ENCODE measurements around the gene PDK2. TPM values are rescaled to one million over a fixed set of nuclear protein-coding genes. Genes with fewer than 3 reads are reported as not detected.
A peak's percentile ranks its signal among the peaks of the same experiment; 100 is the strongest.

The PDK2 gene
- total RNA-seq, 1 experiment from 2014 or later, result 20.4 TPM

DNA sequence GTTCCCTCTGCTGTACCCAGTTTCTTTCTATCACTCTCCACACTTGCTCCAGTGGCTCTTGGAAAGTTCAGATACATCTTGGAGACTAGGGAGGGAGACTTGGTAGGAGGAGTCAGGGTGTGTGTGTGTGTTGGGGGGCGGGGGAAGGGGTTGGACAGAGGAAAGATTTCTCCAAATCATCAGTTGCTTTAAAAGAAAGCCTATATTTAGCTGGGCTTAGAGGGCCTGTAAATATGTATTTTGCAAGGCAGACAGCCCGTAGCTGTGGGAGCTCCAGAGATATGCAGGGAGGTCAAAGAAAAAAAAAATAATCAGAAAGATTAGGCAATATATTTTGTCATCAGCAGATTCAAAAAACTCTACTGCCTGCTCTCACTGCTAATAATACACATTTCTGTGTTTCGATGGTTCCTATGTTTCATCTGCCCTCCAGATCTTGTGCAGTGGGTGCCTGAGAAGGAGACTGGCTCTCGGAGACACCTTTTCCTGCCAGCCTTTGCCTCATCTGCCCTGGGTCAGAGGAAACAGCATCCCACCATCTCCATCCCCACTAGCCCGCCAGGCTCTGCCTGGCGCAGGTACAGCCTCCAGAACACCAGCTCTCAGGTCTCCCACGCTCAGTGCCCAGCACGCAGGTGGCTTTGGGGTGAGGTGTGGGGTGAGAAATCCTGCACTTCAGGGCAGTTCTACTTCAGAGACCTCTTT, 60.1 kb downstream of the PDK2 start:
- intact Hi-C loops (cut with micrococcal nuclease; ENCODE audit: unreplicated experiment), result no loop called here
- no peaks in the 10 kb centered on the region for H3K27me3 ChIP-seq (replicated peaks; ENCODE audit: insufficient read depth, low read depth, low read length, poor library complexity)
- H3K27ac ChIP-seq (ENCODE audit: low read depth, low read length, poor library complexity, severe bottlenecking), result no peak overlapping the region
- TF ChIP-seq EZH2 (IDR thresholded peaks at IDR 0.05; ENCODE audit: borderline replicate concordance, low read depth, low read length, poor library complexity, severe bottlenecking), result no peak
- TF ChIP-seq, protein P1, sequence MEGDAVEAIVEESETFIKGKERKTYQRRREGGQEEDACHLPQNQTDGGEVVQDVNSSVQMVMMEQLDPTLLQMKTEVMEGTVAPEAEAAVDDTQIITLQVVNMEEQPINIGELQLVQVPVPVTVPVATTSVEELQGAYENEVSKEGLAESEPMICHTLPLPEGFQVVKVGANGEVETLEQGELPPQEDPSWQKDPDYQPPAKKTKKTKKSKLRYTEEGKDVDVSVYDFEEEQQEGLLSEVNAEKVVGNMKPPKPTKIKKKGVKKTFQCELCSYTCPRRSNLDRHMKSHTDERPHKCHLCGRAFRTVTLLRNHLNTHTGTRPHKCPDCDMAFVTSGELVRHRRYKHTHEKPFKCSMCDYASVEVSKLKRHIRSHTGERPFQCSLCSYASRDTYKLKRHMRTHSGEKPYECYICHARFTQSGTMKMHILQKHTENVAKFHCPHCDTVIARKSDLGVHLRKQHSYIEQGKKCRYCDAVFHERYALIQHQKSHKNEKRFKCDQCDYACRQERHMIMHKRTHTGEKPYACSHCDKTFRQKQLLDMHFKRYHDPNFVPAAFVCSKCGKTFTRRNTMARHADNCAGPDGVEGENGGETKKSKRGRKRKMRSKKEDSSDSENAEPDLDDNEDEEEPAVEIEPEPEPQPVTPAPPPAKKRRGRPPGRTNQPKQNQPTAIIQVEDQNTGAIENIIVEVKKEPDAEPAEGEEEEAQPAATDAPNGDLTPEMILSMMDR (conservative IDR thresholded peaks at IDR 0.05; ENCODE audit: low read depth, low read length), result no peak
- H3K36me3 ChIP-seq (ENCODE audit: insufficient read depth, low read length, poor library complexity, severe bottlenecking), result no peaks in the 10 kb centered on the region
- H3K9me3 ChIP-seq (ENCODE audit: low read depth, low read length, poor library complexity, severe bottlenecking), result no peaks in the 10 kb centered on the region
- DNase-seq (ENCODE audit: low spot score), result no peak
- no peak overlapping the region for H3K4me3 ChIP-seq (ENCODE audit: low read depth, low read length, poor library complexity, severe bottlenecking)
- ChIA-PET CTCF (no interaction called here), POLR2A (ENCODE audit: low non-redundant PET) (no interaction called here)
- peaks cover 18% of the 10 kb centered on the region for H3K4me1 ChIP-seq (ENCODE audit: insufficient read depth, low read length, poor library complexity, severe bottlenecking)
- BruUV-seq (replicated peaks), result no TSS peak

DNA sequence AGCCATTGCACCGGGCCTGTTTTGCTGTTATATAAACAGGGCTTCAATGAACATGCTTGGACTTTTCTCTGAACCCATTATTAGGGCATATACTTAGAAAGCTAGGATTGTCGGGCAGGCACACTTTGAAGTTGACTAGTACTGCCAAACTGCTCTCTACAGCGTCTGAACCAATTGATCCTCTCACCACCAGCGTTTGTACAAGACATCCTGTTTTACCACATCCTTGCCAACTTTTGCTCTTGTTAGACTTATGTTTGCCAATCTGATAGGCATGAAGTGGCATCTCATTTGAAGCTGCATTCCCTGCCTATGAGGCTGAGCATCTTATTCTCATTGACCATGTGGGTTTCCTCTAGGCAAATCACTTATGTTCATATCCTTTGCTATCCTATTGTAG, 62.7 kb downstream of the PDK2 start:
- no TSS peak for BruUV-seq (replicated peaks)
- Histone ChIP-seq H3K36me3 (ENCODE audit: insufficient read depth, low read length, poor library complexity, severe bottlenecking) (no peaks in the 10 kb centered on the region), H3K27ac (ENCODE audit: low read depth, low read length, poor library complexity, severe bottlenecking) (no peak overlapping the region), H3K4me1 (ENCODE audit: insufficient read depth, low read length, poor library complexity, severe bottlenecking) (peaks cover 15% of the 10 kb centered on the region), H3K4me3 (ENCODE audit: low read depth, low read length, poor library complexity, severe bottlenecking) (no peak overlapping the region), H3K9me3 (ENCODE audit: low read depth, low read length, poor library complexity, severe bottlenecking) (no peaks in the 10 kb centered on the region), H3K27me3 (replicated peaks; ENCODE audit: insufficient read depth, low read depth, low read length, poor library complexity) (no peaks in the 10 kb centered on the region)
- ChIA-PET POLR2A (ENCODE audit: low non-redundant PET) (no interaction called here), CTCF (no interaction called here)
- intact Hi-C loops (cut with micrococcal nuclease; ENCODE audit: unreplicated experiment), result no loop called here
- no peak for DNase-seq (ENCODE audit: low spot score)
- TF ChIP-seq, protein P1 (conservative IDR thresholded peaks at IDR 0.05; ENCODE audit: low read depth, low read length), result no peak
- TF ChIP-seq EZH2 (IDR thresholded peaks at IDR 0.05; ENCODE audit: borderline replicate concordance, low read depth, low read length, poor library complexity, severe bottlenecking), result no peak

DNA sequence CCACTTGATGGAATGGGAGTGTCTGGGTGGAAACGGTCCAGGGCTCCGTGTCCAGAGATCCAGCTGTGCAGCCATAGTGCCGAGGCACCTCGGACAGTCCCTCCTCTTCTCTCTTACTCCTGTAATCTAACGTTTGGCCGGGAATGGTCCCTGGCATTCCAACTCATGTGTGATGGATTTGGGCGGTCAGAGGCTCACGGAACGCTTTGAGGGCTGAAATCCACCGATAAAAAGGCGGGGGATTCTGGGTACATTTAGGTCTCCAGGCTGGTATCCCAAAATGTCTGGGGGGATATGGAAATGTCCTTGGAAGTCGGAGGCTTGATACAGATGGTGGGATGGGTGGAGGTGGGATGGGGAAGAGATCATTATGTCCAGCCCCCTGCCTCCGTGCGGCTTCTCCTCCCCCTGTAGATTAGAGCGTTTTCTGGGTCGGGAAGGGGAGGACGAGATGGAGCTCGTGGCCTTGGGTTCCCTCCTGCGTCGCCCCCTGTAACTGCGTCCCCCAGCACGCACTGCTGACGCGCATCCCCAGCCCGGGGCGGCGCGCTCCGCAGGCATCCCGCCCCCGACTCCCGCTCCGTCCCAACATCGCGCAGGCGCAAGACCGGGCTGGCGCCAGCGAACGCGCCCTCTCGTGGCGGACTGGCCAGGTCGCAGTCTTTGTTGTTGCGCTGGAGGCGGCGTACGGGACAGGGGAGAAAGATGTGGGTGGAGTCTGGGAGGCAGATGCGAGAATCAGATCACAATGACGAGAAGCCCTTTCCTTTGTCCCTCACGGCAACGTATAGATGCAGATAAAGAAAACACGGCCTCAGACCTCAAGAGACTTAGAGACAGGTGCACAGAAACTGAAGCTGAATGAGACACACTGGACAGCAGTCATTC, 66.1 kb downstream of the PDK2 start:
- POLR2A ChIA-PET (ENCODE audit: low non-redundant PET), result no interaction called here
- Histone ChIP-seq H3K4me1 (ENCODE audit: insufficient read depth, low read length, poor library complexity, severe bottlenecking) (peaks cover 5% of the 10 kb centered on the region), H3K9me3 (ENCODE audit: low read depth, low read length, poor library complexity, severe bottlenecking) (no peaks in the 10 kb centered on the region), H3K4me3 (ENCODE audit: low read depth, low read length, poor library complexity, severe bottlenecking) (peak overlapping the region; percentile 47), H3K27me3 (replicated peaks; ENCODE audit: insufficient read depth, low read depth, low read length, poor library complexity) (no peaks in the 10 kb centered on the region), H3K27ac (ENCODE audit: low read depth, low read length, poor library complexity, severe bottlenecking) (peak overlapping the region; percentile 36), H3K36me3 (ENCODE audit: insufficient read depth, low read length, poor library complexity, severe bottlenecking) (no peaks in the 10 kb centered on the region)
- CTCF ChIA-PET, result interaction anchor here (0.8 to 1.6 kb wide), 5 partner anchors 8 to 67 kb away, joined by 4 to 6 read pairs (median 5); no protein-coding TSS in a partner anchor
- TF ChIP-seq, protein P1 (conservative IDR thresholded peaks at IDR 0.05; ENCODE audit: low read depth, low read length), result peak; percentile 99
- TF ChIP-seq EZH2 (IDR thresholded peaks at IDR 0.05; ENCODE audit: borderline replicate concordance, low read depth, low read length, poor library complexity, severe bottlenecking), result no peak
- DNase-seq (ENCODE audit: low spot score), result peak; percentile 96
- no TSS peak for BruUV-seq (replicated peaks)
- intact Hi-C loops (cut with micrococcal nuclease; ENCODE audit: unreplicated experiment), result loop anchor here (1.0 to 10.0 kb wide), 4 partner anchors 21 to 134 kb away; partner anchors contain the start of gene PDK2

Other genes starting within 250 kb of the PDK2 start
- gene TAC4, start 247.3 kb upstream of the PDK2 start, total RNA-seq (2021), result not detected in 2 replicates
- 0.82 and 1.0 TPM in 2 replicates for gene DLX4, start 126.2 kb upstream of the PDK2 start, total RNA-seq (2021)
- gene DLX3, start 100.1 kb upstream of the PDK2 start, total RNA-seq (2021), result 0.20 TPM in 1 of 2 replicates, not detected in the other
- gene ITGA3, start 39.2 kb upstream of the PDK2 start, total RNA-seq (2021), result 1.4 and 3.3 TPM in 2 replicates
- 45.0 and 51.4 TPM in 2 replicates for gene SAMD14, start 34.8 kb downstream of the PDK2 start, total RNA-seq (2021)
- 61.3 and 68.4 TPM in 2 replicates for gene PPP1R9B, start 55.3 kb downstream of the PDK2 start, total RNA-seq (2021)
- gene SGCA, start 70.7 kb downstream of the PDK2 start, total RNA-seq (2021), result not detected in 2 replicates
- gene COL1A1, start 106.3 kb downstream of the PDK2 start, total RNA-seq (2021), result 24.6 and 44.7 TPM in 2 replicates
- 0.19 TPM in 1 of 2 replicates, not detected in the other for gene TMEM92, start 179.1 kb downstream of the PDK2 start, total RNA-seq (2021)

All from A673 (cell line).